DMS153 (cell line): Measurements from ENCODE around the gene TCP11.

Source experiments
- DNase-seq: peaks from one replicate; lab custom pipeline; 2025; lab: John Stamatoyannopoulos, UW

The TCP11 gene

DNA sequence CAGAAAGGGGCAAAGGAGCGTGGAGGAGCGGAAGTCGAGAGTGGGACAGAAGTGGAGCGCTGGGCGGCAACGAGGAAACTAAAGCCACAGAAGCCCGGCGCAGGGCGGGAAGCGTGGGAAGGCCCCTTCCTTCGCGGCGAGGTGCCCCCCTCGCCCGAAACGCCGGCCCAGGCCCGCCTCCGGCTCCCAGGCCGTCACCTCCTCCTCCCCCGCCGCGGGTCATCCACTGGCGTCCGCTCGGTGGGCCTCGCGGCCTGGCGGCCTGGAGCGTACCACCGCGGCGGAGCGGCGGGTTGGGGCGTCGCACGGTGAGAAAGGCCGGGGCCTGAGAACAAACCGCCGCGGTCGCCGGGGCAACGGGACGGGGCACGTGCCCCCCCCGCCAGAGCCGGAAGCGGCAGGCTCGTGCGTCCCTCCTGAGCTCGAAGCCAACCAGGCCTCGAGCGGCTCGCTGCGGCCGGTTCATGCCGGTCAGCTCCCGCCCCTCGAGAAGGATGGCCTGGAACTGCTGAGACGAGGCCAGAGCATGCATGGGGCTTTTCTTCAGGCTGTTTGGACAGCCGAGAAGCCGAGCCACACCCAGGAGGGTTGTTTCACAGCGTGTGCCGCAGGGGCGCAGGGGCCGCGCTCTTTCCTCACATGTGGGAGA is at the start of gene TCP11:
Gene TCP11, minus strand, starts transcription at position 333 of the 649 bp plus-strand sequence. CDS start 469 bp downstream, outside the sequence.
- no peak for DNase-seq

DNA sequence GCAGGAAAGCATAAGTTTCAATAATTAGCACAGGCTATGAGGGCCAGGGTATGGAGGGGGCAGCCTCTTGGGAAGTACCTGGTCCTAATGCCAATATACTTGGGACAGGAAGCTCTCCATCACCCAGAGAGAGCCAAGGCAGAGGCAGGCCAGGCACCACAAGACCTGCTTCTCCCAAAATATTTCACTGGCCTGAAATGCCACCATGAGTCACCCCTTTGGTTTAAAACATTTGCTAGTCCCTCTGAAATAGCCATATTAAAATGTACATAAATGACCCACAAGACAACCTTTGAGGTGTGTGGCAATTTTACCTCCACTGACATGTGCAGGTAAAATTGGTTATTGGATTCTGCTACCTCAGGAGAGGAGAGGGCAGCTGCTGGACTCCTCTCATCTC is 49.2 kb upstream of the TCP11 start:
- DNase-seq = no peak

DNA sequence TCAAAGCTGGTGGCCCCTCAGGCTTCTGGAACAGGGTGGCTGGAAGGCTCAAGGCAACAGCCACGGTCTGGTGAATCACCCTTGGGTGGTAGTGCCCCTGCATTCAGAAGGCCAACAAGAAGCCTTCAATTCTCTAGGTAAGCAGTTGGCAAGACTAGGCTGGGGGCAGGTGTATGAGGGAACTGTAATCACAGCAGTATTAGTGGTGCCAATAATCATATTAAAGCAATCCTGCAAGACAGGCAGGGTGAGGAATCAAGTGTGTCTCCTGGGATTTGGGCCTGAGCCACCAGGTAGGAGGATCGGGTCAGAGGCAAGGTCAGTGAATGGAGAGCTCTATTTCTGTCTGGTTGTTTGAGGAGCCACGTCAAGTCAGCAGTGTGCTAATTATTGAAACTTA is 47.7 kb upstream of the TCP11 start:
- DNase-seq = no peak

DNA sequence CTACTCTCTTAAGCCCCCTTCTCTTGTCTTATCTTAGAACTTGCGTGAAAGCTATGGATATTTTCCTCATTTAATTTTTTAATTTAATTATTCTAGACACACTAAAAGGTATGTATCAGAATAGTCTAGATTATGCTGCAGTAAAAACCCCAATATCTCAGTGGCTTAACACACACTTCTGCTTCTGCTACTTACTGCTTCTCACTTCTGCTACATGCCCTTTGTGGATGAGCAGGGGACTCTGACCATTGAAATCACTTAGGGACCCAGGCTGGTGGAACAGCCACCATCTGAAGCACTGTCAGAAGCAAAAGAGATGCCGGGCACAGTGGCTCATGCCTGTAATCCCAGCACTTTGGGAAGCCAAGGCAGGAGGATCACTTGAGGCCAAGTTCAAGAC is 45.4 kb upstream of the TCP11 start:
- DNase-seq = no peak

DNA sequence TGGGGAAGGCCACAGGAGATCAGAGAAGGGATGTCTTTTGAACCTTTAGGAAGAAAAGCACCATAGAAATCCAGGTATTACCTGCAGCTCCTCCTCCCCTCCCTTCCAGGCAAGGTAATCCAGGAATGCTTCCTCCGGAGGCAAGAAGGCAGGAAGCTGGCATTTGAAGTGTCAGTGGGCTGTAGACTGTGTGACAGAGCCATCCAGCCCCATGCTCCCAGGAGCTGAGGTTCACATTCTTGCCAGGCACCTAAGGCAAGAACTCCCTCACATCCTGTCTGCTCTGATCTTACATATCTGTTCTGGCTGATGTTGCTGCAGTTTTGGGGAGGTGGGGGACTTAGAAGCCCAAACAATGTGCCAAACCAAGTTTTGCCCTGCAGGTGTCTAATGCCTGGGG is 44.8 kb upstream of the TCP11 start:
- DNase-seq = no peak

DNA sequence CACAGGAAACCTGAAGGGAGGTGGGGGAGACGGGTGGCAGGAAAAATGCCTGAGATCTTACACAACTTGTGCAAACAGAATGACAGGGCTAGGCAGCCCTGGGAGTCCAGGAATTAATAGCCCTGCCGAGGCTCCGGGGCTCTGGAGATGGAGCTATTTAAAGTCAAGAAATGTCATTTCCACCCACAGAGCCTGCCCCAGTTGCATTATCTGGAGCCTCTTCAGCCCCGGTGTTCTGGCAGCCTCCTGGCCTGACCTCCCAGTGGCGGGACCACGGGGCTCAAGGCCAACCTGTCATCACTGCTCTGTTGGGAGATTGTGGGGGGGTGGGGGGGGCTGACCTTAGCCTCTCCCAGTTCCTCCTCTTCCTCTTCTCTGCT is 44.2 kb upstream of the TCP11 start:
- DNase-seq = no peak

DNA sequence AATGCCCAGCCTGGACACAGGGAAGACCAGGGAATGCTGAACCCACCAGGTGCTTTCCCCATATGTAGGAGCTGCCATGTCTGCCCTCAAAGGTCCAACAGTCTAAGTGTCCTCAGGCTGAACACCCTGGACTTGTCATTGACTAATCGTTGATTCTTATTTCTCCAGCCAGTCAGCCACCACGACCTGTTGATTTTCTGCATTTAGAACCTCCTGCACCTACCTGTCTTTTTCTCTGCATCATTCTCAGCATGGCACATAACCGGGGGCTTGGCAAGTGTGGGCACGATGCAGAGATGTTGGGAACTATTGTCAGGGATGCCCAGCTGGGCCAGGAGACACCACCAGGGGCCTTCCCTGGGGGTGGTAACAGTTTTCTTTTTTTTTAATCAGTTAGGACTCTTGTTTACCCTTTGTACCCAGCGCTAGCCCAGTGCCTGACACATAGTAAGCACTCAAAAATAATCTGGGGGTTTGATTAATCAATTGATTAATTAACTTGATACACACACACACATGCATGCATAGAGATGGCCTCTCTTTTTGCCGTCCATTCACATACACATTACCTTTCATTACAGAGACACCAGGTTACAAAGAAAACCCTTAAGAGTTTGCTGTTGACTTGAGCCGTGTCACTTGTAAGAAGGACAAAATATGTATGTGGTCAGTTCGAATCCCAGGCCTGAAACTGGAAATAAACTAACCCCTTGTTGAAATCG is 43.6 kb upstream of the TCP11 start:
- no peak for DNase-seq

DNA sequence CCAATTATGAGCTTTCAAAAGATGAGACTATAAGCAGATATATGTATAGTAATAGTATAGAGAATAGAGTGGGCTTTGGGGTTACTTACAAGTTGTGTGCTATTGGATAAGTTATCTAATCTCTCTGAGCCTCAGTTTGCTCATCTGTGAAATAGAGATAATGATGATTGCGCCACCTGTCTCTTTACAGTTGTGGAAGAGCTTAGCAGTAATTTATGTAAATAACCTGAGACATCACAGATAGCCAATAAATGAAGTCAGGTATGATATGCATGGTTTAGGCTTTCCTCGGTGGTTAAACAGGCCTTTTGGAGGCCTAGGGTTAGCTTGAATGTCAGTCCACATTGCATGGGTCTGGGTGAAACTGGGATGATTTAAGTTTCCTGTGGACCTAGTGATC is 42.8 kb upstream of the TCP11 start:
- DNase-seq = no peak

DNA sequence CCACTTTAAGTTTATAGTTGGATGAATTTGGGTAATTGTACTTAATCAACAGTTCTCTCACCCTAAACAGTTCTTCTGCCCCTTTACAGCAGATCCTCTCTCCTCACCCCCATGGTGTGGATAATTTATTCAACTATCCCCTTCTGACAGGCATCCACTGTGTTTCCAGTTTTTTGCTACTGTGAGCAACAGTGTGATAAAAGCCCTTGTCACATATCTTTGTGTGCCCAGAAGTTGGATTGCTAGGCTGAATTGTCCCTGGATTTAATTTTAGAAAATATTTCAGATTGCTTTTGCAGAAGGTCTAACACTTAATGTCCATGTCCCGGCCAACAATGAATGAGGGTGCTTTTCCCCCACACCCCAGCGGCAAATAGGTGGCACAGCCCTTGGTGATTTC is 42.1 kb upstream of the TCP11 start:
- no peak for DNase-seq

DNA sequence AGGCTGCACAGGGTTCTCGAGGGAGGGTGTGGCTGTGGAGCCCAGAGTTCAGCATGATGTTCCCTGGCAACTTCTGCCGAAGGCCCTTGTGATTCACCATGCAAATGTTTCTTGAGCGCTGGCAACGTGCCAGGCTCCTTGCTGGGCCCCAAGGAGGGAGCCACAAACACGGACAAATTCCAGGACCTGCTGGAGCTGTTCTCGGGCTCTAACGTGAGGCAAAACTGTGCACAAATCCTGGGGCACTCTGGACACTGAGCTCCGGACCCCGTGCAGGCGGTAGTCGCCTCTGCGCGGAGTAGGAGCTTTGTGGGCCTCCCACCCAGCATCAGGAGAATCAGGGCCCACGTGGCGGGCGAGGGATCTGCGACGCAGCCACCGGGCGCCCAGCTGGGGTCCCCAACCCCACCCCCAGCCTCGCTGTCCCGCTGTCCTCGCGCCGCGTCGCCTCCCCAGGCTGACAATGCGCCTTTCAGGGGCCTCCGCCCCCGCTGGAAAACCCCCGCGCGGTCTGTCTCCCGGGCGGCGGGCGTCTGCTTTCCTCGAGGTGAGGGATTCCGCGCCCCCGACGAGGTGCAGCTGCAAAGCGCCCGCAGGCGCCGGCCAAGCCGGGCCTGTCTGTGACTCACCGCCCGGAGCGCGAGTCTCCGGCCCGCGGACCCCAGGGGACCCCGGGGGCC is 40.9 kb upstream of the TCP11 start:
- no peak for DNase-seq

DNA sequence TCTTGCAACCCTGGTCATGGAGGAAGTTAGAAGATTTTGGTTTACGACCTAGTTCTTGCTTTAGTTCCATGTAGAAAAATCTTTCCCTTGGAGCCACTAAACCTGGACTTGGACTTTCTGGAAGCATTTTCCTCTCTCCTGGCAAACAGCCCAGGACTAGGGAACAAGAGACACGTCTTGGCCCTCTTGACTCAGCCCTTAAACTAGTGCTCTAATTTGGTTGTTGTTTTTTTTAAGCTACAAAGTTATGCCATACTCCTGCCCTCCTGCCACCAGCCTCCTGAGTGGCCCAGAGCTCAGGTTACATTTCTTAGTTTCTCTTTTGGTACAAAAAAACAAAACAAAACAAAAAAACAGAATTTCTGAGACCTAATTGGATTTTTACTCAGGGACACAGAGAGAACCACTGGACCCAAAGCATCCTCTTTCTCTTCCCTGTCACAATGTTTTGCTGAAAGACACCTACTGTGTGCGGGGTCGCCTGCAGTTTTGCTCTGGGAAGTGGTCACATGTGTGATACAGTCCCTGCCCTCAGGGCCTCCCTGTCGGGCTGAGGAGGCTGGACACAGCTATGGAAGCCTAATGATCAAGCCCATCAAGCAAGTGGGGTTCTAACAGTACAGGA is 40.3 kb upstream of the TCP11 start:
- DNase-seq = no peak

DNA sequence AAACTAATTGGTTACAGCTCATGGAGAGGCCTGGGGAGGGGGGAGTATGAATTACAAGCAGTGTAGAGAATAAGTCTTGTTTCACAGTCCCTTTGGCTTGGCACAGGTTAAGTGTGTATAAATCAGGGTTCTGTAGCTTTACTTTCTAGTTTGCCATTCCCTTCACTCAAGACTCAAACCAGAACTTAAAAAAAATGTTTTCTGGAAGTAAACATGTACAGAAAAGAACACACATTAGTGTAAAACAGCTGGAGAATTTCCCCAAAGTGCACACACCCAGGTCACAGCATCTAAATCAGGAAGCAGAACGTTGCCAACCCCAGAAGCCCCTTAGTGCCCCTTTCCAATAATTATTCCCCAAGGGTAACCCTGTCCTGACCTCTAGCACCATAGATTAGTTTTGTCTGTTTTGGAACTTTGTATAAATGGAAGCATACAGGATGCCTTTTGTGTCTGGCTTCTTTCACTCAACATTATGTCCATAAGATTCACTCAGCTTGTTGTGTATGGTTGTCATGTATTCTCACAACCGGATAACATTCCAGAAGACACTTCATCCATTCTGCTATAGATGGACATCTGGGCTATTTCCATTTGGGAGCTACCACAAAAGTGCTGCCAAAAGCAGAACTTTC is 38.9 kb upstream of the TCP11 start:
- no peak for DNase-seq

DNA sequence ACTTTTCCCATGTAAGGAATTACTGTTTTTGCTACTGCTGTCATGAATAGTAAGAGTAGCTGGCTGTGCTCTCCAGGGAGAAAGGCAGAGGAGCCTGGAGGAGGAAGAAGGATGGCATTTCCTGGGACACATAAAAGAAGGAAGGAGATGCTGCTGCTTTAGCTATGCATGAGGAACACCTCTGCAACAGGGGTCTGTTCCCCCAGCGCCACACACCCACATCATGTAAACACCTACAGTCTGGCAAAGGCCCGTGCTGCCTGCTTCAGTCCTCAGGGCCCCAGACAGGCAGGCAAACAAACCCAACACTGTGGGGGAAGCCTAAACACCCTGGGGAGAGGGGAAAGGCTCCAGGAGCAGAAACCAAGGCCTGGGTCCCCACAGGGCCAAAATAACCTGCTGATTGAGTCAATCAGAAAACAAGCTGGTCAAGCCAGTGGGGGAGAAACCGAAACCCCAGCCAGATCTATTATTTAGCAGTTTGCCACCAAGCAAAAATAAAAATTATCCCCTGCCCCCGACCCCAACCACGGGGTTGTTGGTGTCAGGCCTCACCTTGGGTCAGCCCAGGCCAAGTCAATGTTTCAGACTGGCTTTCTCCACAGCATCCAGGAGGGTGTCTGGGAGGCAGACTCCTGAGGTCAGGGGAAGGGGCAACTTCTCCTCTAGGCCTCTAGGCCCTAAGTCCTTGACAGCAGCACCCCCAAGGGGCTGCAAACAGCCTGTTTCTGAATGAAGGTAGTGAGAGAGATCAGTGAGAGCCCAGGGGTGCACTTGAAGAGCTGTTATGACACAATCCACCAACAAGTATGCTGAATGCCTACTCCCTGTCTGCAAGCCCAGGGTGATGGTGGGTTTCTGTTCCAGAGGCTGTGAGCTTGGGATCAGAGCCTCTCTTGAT is 38.0 kb upstream of the TCP11 start:
- DNase-seq = no peak

DNA sequence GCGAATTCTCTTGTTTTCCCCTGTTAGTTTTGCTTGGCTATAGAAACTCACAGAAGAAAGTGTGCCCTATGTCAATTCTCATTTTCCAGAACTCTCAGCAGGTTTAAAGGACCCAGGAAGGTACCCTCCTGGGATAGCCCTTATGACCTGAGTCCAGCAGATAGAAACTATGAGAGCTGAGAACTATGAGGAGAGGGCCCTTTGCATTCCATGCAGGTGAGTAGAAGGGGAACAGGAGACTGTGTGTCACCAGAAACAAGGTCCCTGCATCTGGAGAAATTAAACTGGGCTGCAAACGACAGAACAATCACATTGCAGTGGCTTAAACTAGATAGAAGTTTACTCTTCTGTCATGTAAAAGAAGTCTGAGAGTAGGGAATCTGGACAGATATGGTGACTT is 36.9 kb upstream of the TCP11 start:
- DNase-seq = no peak

DNA sequence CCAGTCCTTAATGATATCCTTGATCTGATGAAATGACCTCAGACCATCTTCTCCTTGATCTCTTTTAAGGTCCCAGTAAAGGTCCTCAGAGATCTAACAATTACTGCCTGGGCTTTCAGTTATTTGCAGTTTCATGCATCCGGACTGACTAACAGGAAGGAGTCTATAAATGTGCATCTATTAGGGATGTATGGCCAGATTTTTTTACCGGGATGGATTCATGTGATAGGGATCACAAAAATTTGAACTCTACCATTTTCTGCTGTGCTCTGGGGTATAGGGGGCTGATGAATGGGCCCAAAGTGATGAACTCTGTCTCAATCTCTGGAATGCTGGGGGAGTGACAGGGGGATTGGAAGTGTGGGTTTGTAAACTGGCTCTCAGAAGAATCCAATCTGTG is 36.5 kb upstream of the TCP11 start:
- DNase-seq = no peak

DNA sequence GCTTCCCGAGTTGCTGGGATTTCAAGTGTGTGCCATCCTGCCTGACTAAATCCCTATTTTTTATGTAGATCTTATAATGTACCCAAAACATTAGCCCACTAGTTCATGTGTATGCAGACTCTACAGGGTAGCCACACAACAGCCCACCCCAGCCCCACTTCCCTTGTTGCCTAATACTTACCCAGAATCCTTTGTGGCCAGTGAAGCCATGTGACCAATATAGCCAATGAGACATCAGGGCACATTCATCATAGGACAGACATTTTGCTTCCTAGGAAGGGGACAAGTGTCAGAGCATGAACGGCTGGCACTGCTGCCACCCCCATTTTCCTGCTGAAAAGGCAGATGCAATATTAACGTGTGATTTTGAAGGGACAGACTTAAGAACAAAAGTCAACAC is 36.0 kb upstream of the TCP11 start:
- DNase-seq = no peak

DNA sequence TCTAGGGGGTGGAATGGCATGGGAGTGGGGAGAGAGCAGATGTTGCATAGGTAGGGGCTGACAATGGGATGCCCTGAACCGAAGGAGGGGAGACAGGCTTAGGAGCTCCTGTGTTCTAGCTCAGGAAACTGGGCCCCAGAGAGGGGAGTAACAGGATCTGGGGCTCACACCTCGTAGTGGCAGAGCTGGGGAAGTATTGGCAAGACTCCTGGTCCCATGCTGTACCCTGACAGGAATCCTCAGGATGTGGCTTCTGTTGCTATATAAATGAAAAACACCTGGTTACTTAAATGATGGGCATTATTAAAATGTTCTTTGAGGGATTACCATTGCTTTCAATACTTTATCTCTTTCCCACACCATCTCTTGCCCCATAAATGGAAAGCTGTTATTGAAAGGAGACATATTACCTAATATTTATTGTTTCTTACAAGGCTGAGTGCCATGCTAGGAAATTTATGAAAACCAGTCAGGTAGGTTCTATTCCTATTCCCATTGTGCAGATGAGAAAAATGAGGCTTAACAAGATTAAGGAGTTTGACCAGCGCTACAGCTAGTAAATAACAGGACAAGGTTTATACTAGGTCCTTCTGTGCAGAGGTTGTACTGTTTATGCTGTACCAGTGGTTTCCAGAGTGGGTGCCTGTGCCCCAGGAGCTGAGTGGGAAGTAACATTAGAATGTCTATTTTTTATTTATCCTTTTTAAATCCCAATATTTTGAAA is 35.3 kb upstream of the TCP11 start:
- DNase-seq = no peak

DNA sequence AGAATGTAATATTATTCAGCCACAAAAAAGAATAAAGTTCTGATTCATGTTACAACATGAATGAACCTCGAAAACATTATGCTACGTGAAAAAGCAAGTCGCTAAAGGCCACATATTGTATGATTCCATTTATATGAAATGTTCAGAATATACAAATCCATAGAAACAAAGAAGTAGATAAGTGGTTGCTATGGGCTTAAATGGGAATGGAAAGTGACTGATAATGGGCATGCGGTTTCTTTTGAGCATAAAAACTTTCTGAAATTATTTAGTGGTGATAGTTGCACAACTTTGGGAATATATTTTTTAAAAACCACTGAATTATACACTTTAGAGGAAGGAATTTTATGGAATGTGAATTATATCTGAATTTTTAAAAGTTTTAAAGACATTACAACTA is 33.4 kb upstream of the TCP11 start:
- no peak for DNase-seq

DNA sequence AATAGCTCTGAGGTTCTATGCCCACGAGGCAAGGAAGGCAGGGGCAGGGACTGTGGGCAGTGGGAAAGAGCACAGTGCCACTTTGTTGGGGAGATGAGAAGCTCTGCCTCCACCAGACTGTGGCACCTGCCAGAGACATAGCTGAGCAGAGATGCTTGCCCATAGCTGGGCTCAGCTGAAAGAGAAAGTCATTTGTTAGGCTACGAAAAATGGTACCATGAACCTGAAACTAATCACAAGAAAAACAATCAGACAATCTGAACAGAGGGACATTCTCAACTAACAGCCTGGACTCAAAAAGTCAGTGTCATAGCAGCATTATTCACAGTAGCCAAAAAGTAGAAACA is 32.9 kb upstream of the TCP11 start:
- no peak for DNase-seq

DNA sequence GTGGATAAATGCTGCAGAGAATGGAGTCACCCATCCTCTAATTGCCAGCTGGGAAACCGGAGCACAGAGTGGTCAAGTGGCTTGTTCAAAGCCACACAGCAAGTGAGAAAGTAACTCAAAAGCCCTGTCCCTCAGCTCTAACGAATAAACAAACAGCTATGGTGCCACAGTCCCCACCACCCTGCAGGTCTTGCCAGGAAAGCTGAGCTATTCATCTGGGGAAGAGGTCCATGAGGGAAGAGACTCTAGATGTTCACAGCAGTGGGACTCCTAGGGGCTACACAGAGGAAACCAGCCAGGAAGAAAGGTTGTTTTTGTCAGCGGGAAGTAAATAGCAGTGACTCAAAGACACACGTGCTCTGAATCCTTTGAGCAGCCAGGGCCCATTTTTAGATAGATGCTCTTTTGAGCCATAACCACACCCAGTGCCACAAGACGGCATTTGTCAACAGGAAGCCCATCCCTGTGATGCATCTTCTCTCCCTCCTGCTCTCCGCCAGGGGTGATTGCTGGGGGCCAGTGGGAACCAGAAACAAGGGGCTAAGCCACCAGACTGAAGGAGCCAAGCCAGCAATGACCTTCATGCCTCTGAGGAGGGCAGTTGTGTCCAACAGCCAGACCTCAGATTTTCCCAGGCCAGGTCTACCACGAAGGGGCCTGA is 32.4 kb upstream of the TCP11 start:
- no peak for DNase-seq
